Heart right ventricle (tissue), 16 donors: ENCODE results near the gene FOXG1. TPM values are rescaled to one million over a fixed set of nuclear protein-coding genes. Genes with fewer than 3 reads are reported as not detected.

Experiments used
- ATAC-seq, 8 donors: fragments of 200-7000 bp; cut with Tn5 transposase; one replicate each; pipeline ENCODE4 v1.9.1; 2020; ENCODE audit warnings: mild to moderate bottlenecking in 8 of 8, moderate library complexity in 8 of 8, moderate number of reproducible peaks in 1 of 8
- DNase-seq, 2 donors: peaks; one replicate each; pipeline ENCODE4 v3.0.0-alpha.2; 2020
- H3K27ac ChIP-seq, 10 donors: fragments of 200-600 bp; sonication (generic) in 2 of 10; one replicate each; pipeline versions ENCODE4 v1.5.0 to v1.8.0; 2020 to 2022; ENCODE audit warnings: mild to moderate bottlenecking in 3 of 10
- H3K27me3 ChIP-seq, 7 donors: fragments of 200-600 bp; one replicate each; pipeline ENCODE4 v1.8.0; 2021 to 2022; ENCODE audit warnings: mild to moderate bottlenecking in 2 of 7
- H3K36me3 ChIP-seq, 9 donors: fragments of 200-600 bp; sonication (generic) in 1 of 9; one replicate each; pipeline versions ENCODE4 v1.5.0 to v1.8.0; 2020 to 2022; ENCODE audit warnings: mild to moderate bottlenecking in 2 of 9
- H3K4me1 ChIP-seq, 9 donors: fragments of 200-600 bp; sonication (generic) in 1 of 9; one replicate each; pipeline versions ENCODE4 v1.5.0 to v1.8.0; 2020 to 2022; ENCODE audit warnings: mild to moderate bottlenecking in 4 of 9
- H3K4me3 ChIP-seq, 10 donors: fragments of 200-600 bp; sonication (generic) in 2 of 10; one replicate each; pipeline versions ENCODE4 v1.5.0 to v1.8.0; 2020 to 2022; ENCODE audit warnings: mild to moderate bottlenecking in 7 of 10, moderate library complexity in 2 of 10
- H3K9me3 ChIP-seq, 11 donors: fragments of 200-600 bp in 10 of 11; sonication (generic) in 2 of 11; one replicate each; pipeline versions ENCODE4 v1.5.0 to v1.8.0; 2013 to 2022; ENCODE audit warnings: mild to moderate bottlenecking in 2 of 11, control low read depth in 1 of 11, moderate library complexity in 1 of 11
- WGBS, 2 donors: extraction: QIAGEN DNeasy Blood & Tissue Kit; methylation state at CpG; one replicate each; pipeline ENCODE4 v1.1.7; 2013; ENCODE audit warnings: inconsistent platforms in 1 of 2; 5-methylcytosine and 5-hydroxymethylcytosine counted together
- intact Hi-C, 10 donors: fragments of 100-400 bp; cut with DNase I; formaldehyde crosslinking; loops; one replicate each; pipeline versions ENCODE4 v1.11.1 to v1.14.2; 2022
- polyA plus RNA-seq, 2 donors: library from polyadenylated mRNA; stranded (reverse); fragments of 200-250 nt; gene quantifications; one replicate each; pipeline ENCODE4 v1.2.3, GENCODE V29; 2013
- total RNA-seq, 10 donors: library from RNA; stranded (reverse); fragmentation: NEBNext Ultra II Directional in 3 of 10; extraction: Animal tissue kit (Norgen Biotek cat#: 25700) in 3 of 10; gene quantifications; one replicate each; pipeline versions ENCODE4 v1.2.1 to v1.2.4, GENCODE V29; 2021 to 2023
- TF ChIP-seq, protein P1 (sequence below), 9 donors: fragments of 200-600 bp; sonication (generic) in 2 of 9; IDR thresholded peaks; one replicate each; pipeline versions ENCODE4 v1.5.0 to v1.8.0; 2021 to 2022; ENCODE audit warnings: antibody characterized with exemption in 9 of 9, mild to moderate bottlenecking in 5 of 9, moderate library complexity in 1 of 9
- donor health status: Arrhythmogenic right ventricular cardiomyopathy.
- donor health status: ischemic (EF 13 %, LVEDD 7.1; RV severe dilation, severe dysfunction).
- donor health status: healthy with polysubstance abuse.
- donor health status: DM: no; HTN: yes; CAD: no.
- donor health status: DM: no; HTN: no; CAD: no.
- donor health status: ischemic (EF 25% LVEDD 6.9; RV normal size, moderate dysfunction).
- donor health status: ischemic (EF 25% LVEDD 5.7; RV mildly dilated, moderate dysfunction).
- donor health status: healthy.
- donor health status: DM: yes; HTN: yes; CAD: no.
- donor health status: Ischemic cardiomyopathy.
- donor health status: ischemic (EF 35%, LVEDD 5.7; RV mildly dilated, moderate dysfunction).
- donor health status: nonischemic (EF 11% LVEDD 7.7; RV severe dilation, severe dysfunction).
- donor health status: DM: yes; HTN: yes; CAD: no.
- donor health status: PGD.
- donor health status: ischemic (EF 29% LVEDD 5.4; RV normal size, mild dysfunction).
- donor health status: nonischemic (EF 23%, LVEDD 6.1; RV moderate dilation, normal function).

FOXG1 gene
- total and polyA plus RNA-seq, 12 donors = not detected

DNA sequence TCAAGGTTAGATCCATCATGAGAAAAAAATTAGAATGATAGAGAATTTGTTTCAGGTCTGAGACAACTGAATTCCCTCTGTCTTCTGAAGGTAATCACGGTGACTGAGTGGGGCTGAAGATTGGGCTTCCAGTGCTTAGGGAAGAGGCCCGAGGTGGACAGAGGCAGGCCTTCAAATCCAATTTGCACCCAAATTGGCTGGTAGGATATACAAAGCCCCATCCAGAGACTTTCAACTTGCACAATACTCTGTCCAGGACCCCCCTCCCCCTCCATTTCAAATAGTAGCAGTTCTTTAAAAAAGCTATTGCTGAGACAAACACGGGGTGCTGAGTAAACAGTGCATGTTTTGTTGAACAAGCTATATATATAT, 3.6 kb upstream of the FOXG1 start:
- Histone ChIP-seq H3K9me3 (peaks cover 0 to 2% (median 0%) of the 10 kb centered on the region in 11 donors), H3K27me3 (peaks cover 26 to 97% (median 95%) of the 10 kb centered on the region in 7 donors), H3K27ac (no peak overlapping the region), H3K36me3 (no peaks in the 10 kb centered on the region), H3K4me3 (no peak overlapping the region), H3K4me1 (peaks cover 0 to 30% (median 12%) of the 10 kb centered on the region in 9 donors)
- WGBS, 2 donors = 6 to 9% methylated on average over 3 of the region's 3 CpGs
- no peak for DNase-seq
- TF ChIP-seq, protein P1, sequence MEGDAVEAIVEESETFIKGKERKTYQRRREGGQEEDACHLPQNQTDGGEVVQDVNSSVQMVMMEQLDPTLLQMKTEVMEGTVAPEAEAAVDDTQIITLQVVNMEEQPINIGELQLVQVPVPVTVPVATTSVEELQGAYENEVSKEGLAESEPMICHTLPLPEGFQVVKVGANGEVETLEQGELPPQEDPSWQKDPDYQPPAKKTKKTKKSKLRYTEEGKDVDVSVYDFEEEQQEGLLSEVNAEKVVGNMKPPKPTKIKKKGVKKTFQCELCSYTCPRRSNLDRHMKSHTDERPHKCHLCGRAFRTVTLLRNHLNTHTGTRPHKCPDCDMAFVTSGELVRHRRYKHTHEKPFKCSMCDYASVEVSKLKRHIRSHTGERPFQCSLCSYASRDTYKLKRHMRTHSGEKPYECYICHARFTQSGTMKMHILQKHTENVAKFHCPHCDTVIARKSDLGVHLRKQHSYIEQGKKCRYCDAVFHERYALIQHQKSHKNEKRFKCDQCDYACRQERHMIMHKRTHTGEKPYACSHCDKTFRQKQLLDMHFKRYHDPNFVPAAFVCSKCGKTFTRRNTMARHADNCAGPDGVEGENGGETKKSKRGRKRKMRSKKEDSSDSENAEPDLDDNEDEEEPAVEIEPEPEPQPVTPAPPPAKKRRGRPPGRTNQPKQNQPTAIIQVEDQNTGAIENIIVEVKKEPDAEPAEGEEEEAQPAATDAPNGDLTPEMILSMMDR (IDR thresholded peaks at IDR 0.05) = no peak
- intact Hi-C loops = no loop called here
- ATAC-seq = no peak

DNA sequence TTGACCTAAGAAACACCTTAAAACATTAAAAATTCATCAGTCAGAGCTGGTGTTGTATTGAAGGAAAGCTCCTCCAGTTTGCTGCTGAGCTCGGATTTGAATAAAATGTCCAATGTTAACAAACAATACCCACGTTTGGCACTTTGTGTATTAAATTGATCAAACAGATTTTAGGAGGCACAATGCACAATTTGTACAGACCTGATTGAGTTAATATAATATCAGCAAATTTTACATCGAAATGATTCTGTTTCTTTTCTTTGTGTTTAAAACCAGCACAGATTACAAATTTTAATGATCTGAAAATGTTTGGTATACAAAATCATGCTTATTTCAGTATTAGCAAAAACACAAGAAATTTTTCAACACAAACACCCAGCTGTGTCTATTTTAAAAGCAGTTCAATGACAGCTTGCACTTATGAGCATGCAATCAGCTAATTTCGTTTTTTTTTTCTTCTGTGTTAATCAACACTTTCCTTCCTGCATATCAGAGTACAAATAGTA, 2.8 kb upstream of the FOXG1 start:
- H3K36me3 ChIP-seq = no peaks in the 10 kb centered on the region
- H3K4me1 ChIP-seq = peaks cover 0 to 28% (median 12%) of the 10 kb centered on the region in 9 donors
- no peak overlapping the region for H3K27ac ChIP-seq
- peaks cover 0 to 7% (median 0%) of the 10 kb centered on the region in 11 donors for H3K9me3 ChIP-seq
- DNase-seq = no peak
- H3K4me3 ChIP-seq = no peak overlapping the region
- intact Hi-C loops = no loop called here
- 5 to 7% methylated on average over 4 of the region's 4 CpGs for WGBS, 2 donors
- TF ChIP-seq, protein P1 (IDR thresholded peaks at IDR 0.05) = no peak
- ATAC-seq = no peak
- H3K27me3 ChIP-seq = peaks cover 29 to 97% (median 95%) of the 10 kb centered on the region in 7 donors

DNA sequence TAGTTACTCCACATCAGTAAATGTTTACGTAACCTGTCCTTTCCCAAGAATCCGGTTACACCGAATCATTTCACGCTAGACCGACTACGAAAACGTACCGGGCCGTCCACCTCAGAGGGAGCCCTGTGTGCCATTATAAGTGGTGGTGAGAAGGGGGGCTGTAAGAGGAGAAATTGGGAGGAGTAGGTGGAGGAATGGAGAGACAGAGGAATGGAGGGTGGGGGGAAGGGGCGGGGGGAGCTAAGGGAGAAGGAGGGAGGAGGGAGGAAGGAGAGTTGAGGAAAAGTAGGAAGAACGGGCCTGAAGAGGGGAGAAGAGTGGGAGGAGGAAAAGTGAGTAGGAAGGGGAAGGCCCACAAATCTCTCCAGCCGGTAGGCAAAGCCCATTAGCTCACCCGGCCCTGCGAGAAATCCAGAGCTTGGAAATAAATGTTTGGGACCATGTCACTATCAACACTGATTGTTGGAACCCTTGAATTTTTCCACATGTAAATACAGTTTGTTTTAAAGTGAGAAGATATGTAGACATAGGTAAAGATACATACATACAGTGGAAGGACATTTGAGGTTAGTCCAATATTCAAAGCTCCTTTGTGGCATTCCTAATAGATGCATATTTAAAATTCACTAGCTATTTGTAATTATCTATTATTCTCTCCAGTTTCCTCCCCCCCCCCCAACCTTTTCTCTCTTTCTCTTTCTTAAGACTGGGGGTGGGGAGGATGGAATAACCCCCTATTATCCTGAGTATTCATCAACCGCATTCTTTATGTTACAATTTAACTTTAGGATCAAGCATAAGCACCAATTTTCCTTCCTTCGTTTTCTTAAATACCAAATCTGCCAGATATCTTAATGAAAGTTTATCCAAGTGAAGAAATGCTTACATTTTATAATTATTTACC, 2.1 kb upstream of the FOXG1 start:
- 7 to 11% methylated on average over 16 of the region's 16 CpGs for WGBS, 2 donors
- Histone ChIP-seq H3K27me3 (peaks cover 24 to 97% (median 95%) of the 10 kb centered on the region in 7 donors), H3K36me3 (no peaks in the 10 kb centered on the region), H3K4me1 (peaks cover 0 to 21% (median 12%) of the 10 kb centered on the region in 9 donors), H3K9me3 (peaks cover 0 to 7% (median 0%) of the 10 kb centered on the region in 11 donors), H3K27ac (no peak overlapping the region), H3K4me3 (no peak overlapping the region)
- intact Hi-C loops = no loop called here
- DNase-seq (no peak), ATAC-seq (no peak)
- TF ChIP-seq, protein P1 (IDR thresholded peaks at IDR 0.05) = no peak

DNA sequence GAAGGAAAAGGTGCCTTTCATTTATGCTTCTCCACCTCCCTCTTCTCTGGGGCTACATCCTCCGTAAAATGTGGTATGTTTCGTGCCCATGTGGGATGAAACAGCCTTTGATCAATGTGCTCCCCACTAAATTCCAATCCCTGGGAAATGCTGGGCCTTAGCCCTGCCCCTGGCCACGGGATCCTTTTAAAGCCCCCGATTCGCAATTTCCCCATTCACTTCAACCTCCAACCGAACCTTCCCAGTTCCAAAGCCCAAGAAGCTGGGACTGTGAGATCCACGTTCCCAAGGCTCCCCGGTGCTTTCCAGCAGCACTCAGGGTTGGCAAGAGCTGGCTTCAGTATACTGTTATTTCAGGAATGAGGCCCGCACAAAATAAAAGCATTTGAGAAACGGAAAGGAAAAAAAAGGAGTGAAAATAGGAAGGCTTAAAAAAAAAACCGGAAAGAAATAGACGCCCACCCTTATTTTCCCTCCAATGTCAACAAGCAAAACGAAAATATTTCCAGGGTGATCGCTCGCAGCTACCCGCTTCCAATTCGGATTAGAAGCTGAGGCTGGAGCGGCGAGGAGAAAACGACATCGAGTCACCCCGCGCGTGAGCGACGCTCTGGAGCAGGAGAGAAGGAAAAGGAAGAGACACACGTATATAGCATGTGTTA, 1.3 kb upstream of the FOXG1 start:
- 7 to 10% methylated on average over 27 of the region's 27 CpGs for WGBS, 2 donors
- Histone ChIP-seq H3K27me3 (peaks cover 18 to 97% (median 95%) of the 10 kb centered on the region in 7 donors), H3K27ac (no peak overlapping the region), H3K9me3 (peaks cover 0 to 7% (median 0%) of the 10 kb centered on the region in 11 donors), H3K36me3 (no peaks in the 10 kb centered on the region), H3K4me1 (peaks cover 0 to 18% (median 12%) of the 10 kb centered on the region in 9 donors), H3K4me3 (peak overlapping the region in 7 of 10 donors; percentile 27 to 49 (median 35))
- DNase-seq (no peak), ATAC-seq (no peak)
- TF ChIP-seq, protein P1 (IDR thresholded peaks at IDR 0.05) = no peak
- intact Hi-C loops = no loop called here
